Prostate gland (tissue), 2 donors: Measurements from ENCODE around the gene FOXS1.

Experiments
- POLR2A ChIP-seq: fragments of 450-650 bp; IDR thresholded peaks from one replicate; pipeline ENCODE4 v1.6.1; 2016; ENCODE audit warnings: antibody characterized with exemption, mild to moderate bottlenecking
- POLR2AphosphoS5 ChIP-seq: sonication (generic); formaldehyde crosslinking; IDR thresholded peaks from one replicate; pipeline ENCODE4 v1.6.1; 2017; ENCODE audit warnings: antibody characterized with exemption
- TF ChIP-seq, protein P1 (sequence below), 4 experiments: fragments of 200-600 bp in 2 of 4; fragments of 450-650 bp in 2 of 4; sonication (generic) in 2 of 4; IDR thresholded peaks; 1 replicate in 3 of 4; 2 replicates in 1 of 4; pipeline ENCODE4 v1.5.1; 2016 to 2019; ENCODE audit warnings: antibody characterized with exemption in 4 of 4, mild to moderate bottlenecking in 2 of 4, moderate library complexity in 2 of 4

DNA sequence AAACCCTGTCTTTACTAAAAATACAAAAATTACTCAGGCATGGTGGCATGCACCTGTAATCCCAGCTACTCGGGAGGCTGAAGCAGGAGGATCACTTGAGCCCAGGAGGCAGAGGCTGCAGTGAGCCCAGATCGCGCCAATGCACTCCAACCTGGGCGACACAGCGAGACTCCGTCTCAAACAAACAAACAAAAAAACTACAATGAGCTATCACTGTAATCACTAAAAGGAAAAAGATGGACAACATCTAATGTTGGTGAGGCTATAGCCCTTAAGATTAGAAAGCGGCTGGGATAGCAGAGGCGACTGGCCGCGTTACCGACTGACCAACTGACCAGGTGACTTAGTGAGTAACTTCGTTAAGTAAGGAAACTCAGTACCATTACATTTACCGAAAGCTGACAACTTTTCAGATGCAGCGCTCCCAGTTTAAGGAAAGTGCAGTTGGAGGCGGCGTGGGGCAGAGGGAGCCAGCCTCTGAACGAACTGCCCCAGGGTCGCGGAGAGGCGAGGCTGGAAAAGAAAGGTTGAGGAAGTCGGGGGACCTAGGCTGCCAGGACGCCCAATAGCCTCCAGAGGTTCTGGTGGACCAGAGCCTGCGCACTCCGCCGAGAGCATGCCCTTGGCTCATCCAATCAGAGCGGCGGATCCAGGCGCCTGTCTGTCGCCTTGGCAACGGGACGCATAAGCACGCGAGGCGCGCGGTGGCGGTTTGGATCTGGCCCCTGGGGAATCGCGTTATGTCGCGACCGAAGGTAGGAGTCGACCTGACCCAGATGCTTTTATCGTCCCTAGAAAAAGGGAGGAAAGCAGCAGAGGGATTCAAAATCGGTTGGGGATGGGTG is 34.0 kb upstream of the FOXS1 start:
- TF ChIP-seq POLR2A (peak; percentile 58), POLR2AphosphoS5 (no peak)
- TF ChIP-seq, protein P1, sequence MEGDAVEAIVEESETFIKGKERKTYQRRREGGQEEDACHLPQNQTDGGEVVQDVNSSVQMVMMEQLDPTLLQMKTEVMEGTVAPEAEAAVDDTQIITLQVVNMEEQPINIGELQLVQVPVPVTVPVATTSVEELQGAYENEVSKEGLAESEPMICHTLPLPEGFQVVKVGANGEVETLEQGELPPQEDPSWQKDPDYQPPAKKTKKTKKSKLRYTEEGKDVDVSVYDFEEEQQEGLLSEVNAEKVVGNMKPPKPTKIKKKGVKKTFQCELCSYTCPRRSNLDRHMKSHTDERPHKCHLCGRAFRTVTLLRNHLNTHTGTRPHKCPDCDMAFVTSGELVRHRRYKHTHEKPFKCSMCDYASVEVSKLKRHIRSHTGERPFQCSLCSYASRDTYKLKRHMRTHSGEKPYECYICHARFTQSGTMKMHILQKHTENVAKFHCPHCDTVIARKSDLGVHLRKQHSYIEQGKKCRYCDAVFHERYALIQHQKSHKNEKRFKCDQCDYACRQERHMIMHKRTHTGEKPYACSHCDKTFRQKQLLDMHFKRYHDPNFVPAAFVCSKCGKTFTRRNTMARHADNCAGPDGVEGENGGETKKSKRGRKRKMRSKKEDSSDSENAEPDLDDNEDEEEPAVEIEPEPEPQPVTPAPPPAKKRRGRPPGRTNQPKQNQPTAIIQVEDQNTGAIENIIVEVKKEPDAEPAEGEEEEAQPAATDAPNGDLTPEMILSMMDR (IDR thresholded peaks at IDR 0.05), result peak in 1 of 4 experiments; percentile 21
